Ishikawa (cell line): Measurements from ENCODE around the gene OGG1.

Experiments used
- CEBPB ChIP-seq: IDR thresholded peaks from 2 replicates; pipeline ENCODE4 v1.6.1; 2012
- CREB1 ChIP-seq: IDR thresholded peaks from 2 replicates; pipeline ENCODE4 v1.6.1; 2012; ENCODE audit warnings: low read depth
- EGR1 ChIP-seq: IDR thresholded peaks from 2 replicates; pipeline ENCODE4 v1.6.1; 2012
- EP300 ChIP-seq: IDR thresholded peaks from 2 replicates; pipeline ENCODE4 v1.6.1; 2012; ENCODE audit warnings: borderline replicate concordance
- FOXM1 ChIP-seq: IDR thresholded peaks from 2 replicates; pipeline ENCODE4 v1.6.1; 2012; ENCODE audit warnings: low read depth, borderline replicate concordance
- NFIC ChIP-seq: IDR thresholded peaks from 2 replicates; pipeline ENCODE4 v1.6.1; 2012
- RAD21 ChIP-seq: IDR thresholded peaks from 2 replicates; pipeline ENCODE4 v1.6.1; 2012; ENCODE audit warnings: low read depth
- TAF1 ChIP-seq: IDR thresholded peaks from 2 replicates; pipeline ENCODE4 v1.6.1; 2012; ENCODE audit warnings: low read depth, mild to moderate bottlenecking
- YY1 ChIP-seq: IDR thresholded peaks from 2 replicates; pipeline ENCODE4 v1.6.1; 2012; ENCODE audit warnings: low read depth
- TF ChIP-seq, protein P1 (sequence below): IDR thresholded peaks from 2 replicates; pipeline ENCODE4 v1.6.1; 2012; ENCODE audit warnings: low read depth, mild to moderate bottlenecking
- TF ChIP-seq, protein P2 (sequence below): IDR thresholded peaks from 2 replicates; pipeline ENCODE4 v1.6.1; 2012
- TF ChIP-seq, protein P3 (sequence below): IDR thresholded peaks from 2 replicates; pipeline ENCODE4 v1.6.1; 2012

DNA sequence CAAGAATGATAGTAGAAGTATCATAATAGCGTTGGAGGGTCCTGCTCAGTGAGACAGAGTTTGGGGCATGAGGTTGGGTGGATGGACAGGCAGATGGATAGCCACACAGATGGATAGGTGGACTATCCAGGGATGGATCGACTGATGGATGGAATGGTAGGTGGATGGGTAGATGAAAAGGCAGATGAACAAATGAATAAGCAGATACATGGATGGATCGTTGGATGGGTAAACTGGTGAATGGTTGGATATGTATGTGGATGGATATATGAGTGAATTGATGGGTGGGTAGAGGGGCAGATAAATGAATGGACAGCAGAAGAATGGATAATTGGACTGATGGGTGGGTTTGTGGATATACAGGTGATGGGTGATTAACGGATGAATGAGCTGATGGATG, 36.6 kb upstream of the OGG1 start:
- TF ChIP-seq CREB1, result no peak
- TF ChIP-seq, protein P1, sequence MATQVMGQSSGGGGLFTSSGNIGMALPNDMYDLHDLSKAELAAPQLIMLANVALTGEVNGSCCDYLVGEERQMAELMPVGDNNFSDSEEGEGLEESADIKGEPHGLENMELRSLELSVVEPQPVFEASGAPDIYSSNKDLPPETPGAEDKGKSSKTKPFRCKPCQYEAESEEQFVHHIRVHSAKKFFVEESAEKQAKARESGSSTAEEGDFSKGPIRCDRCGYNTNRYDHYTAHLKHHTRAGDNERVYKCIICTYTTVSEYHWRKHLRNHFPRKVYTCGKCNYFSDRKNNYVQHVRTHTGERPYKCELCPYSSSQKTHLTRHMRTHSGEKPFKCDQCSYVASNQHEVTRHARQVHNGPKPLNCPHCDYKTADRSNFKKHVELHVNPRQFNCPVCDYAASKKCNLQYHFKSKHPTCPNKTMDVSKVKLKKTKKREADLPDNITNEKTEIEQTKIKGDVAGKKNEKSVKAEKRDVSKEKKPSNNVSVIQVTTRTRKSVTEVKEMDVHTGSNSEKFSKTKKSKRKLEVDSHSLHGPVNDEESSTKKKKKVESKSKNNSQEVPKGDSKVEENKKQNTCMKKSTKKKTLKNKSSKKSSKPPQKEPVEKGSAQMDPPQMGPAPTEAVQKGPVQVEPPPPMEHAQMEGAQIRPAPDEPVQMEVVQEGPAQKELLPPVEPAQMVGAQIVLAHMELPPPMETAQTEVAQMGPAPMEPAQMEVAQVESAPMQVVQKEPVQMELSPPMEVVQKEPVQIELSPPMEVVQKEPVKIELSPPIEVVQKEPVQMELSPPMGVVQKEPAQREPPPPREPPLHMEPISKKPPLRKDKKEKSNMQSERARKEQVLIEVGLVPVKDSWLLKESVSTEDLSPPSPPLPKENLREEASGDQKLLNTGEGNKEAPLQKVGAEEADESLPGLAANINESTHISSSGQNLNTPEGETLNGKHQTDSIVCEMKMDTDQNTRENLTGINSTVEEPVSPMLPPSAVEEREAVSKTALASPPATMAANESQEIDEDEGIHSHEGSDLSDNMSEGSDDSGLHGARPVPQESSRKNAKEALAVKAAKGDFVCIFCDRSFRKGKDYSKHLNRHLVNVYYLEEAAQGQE, result no peak
- TF ChIP-seq YY1, result no peak
- no peak for TF ChIP-seq EP300
- no peak for TF ChIP-seq RAD21
- no peak for TF ChIP-seq CEBPB
- TF ChIP-seq, protein P2, sequence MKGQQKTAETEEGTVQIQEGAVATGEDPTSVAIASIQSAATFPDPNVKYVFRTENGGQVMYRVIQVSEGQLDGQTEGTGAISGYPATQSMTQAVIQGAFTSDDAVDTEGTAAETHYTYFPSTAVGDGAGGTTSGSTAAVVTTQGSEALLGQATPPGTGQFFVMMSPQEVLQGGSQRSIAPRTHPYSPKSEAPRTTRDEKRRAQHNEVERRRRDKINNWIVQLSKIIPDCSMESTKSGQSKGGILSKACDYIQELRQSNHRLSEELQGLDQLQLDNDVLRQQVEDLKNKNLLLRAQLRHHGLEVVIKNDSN, result no peak
- no peak for TF ChIP-seq TAF1
- no peak for TF ChIP-seq EGR1
- TF ChIP-seq, protein P3, sequence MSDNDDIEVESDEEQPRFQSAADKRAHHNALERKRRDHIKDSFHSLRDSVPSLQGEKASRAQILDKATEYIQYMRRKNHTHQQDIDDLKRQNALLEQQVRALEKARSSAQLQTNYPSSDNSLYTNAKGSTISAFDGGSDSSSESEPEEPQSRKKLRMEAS, result no peak
- TF ChIP-seq NFIC, result no peak
- no peak for TF ChIP-seq FOXM1
